GM23248 (cell line): ENCODE results near the gene EML4. TPM values are rescaled to one million over a fixed set of nuclear protein-coding genes. Genes with fewer than 3 reads are reported as not detected.

Experiments used
- DNase-seq: peaks from one replicate; pipeline ENCODE4 v3.0.0-alpha.2; 2015
- H2AFZ ChIP-seq: fragments of 200-600 bp; sonication (generic); 2 replicates; pipeline ENCODE4 v1.6.1; 2016; ENCODE audit warnings: antibody characterized with exemption
- H3F3A ChIP-seq: fragments of 200-600 bp; sonication (generic); 2 replicates; pipeline ENCODE4 v1.6.1; 2016; ENCODE audit warnings: mild to moderate bottlenecking, antibody characterized with exemption, mixed run types; ENCODE audit not compliant: insufficient read depth
- H3K27ac ChIP-seq: fragments of 200-600 bp; sonication (generic); 2 replicates; pipeline ENCODE4 v1.5.1; 2016; ENCODE audit warnings: mild to moderate bottlenecking
- H3K27me3 ChIP-seq: fragments of 200-600 bp; sonication (generic); replicated peaks from 2 replicates; pipeline ENCODE4 v1.6.1; 2016; ENCODE audit warnings: mild to moderate bottlenecking; ENCODE audit not compliant: insufficient read depth
- H3K36me3 ChIP-seq: fragments of 200-600 bp; sonication (generic); 2 replicates; pipeline ENCODE4 v1.6.1; 2016; ENCODE audit warnings: low read depth, mild to moderate bottlenecking
- H3K4me1 ChIP-seq: fragments of 200-600 bp; sonication (generic); 2 replicates; pipeline ENCODE4 v1.6.1; 2016; ENCODE audit warnings: mild to moderate bottlenecking; ENCODE audit not compliant: insufficient read depth
- H3K4me2 ChIP-seq: fragments of 200-600 bp; sonication (generic); one replicate; pipeline ENCODE4 v1.6.1; 2016; ENCODE audit warnings: mild to moderate bottlenecking; ENCODE audit not compliant: unreplicated experiment
- H3K4me3 ChIP-seq: fragments of 200-600 bp; sonication (generic); 2 replicates; pipeline ENCODE4 v1.5.1; 2016; ENCODE audit warnings: mild to moderate bottlenecking
- H3K79me2 ChIP-seq: fragments of 200-600 bp; sonication (generic); 2 replicates; pipeline ENCODE4 v1.6.1; 2016; ENCODE audit warnings: mild to moderate bottlenecking; ENCODE audit not compliant: insufficient read depth
- H3K9ac ChIP-seq: fragments of 200-600 bp; sonication (generic); 2 replicates; pipeline ENCODE4 v1.6.1; 2016; ENCODE audit warnings: mild to moderate bottlenecking
- H3K9me2 ChIP-seq: fragments of 200-600 bp; sonication (generic); 2 replicates; pipeline ENCODE4 v1.6.1; 2016; ENCODE audit warnings: mixed run types, mild to moderate bottlenecking, moderate library complexity; ENCODE audit not compliant: insufficient read depth
- H3K9me3 ChIP-seq: fragments of 200-600 bp; sonication (generic); one replicate; pipeline ENCODE4 v1.6.1; 2017; ENCODE audit warnings: low read depth
- H4K20me1 ChIP-seq: fragments of 200-600 bp; sonication (generic); 2 replicates; pipeline ENCODE4 v1.6.0; 2016; ENCODE audit not compliant: insufficient read depth
- EZH2 ChIP-seq: fragments of 200-600 bp; sonication (generic); IDR thresholded peaks from 2 replicates; pipeline ENCODE4 v1.6.1; 2018; ENCODE audit warnings: antibody characterized with exemption, mild to moderate bottlenecking; ENCODE audit not compliant: insufficient read depth, poor library complexity, severe bottlenecking
- EZH2phosphoT487 ChIP-seq: fragments of 200-600 bp; sonication (generic); IDR thresholded peaks from 2 replicates; pipeline ENCODE4 v1.6.1; 2018; ENCODE audit warnings: antibody characterized with exemption, moderate library complexity, mild to moderate bottlenecking, low read depth; ENCODE audit not compliant: insufficient read depth
- WGBS, 2 experiments: methylation state at CpG; one replicate each; pipeline ENCODE4 v1.1.6; 2015 to 2017; ENCODE audit warnings: low lambda C conversion rate in 2 of 2, low coverage in 1 of 2; ENCODE audit errors: missing lambda C conversion rate in 2 of 2; 5-methylcytosine and 5-hydroxymethylcytosine counted together
- in situ Hi-C: fragments of 300-500 bp; cut with MboI; formaldehyde crosslinking; loops from 2 replicates; pipeline ENCODE4 v1.15.0; 2020
- polyA plus RNA-seq: library from polyadenylated mRNA; unstranded; fragments of >200 nt; fragmentation: Nextera tagmentation; extraction: Ambion mirVana; gene quantifications from 2 replicates; pipeline ENCODE4 v1.2.1, GENCODE V29; 2016
- total RNA-seq: library from RNA; depleted of rRNA; stranded (reverse); fragments of >200 nt; shearing (Covaris generic); gene quantifications from 2 replicates; pipeline ENCODE4 v1.2.3, GENCODE V29; 2014

EML4 gene
- total and polyA plus RNA-seq, 2 experiments from 2014 or later, result 19.3 to 21.7 TPM

DNA sequence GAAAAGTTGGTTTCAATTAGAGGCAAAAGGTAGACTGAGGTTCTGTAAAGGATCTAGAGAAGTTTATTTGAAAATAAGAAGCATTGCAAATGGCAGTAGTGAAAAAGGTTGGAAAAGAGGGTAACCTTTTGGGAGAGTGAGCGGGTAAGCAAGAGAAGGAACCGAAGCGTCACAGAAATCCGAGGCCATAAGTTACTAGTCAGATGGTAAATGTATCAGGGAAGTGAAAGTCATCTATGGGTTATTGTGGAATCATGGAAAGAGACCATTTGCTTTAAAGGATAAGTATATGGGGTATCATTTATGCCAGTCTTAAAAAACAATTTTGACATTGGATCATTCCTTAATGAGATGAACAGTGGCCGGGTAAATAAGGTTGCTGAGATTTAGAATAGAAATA, 30.5 kb downstream of the EML4 start:
- Histone ChIP-seq H3K79me2 (peaks cover 81% of the 10 kb centered on the region), H3K4me1 (peaks cover 31% of the 10 kb centered on the region), H3K27me3 (no peaks in the 10 kb centered on the region), H3K9me2 (peaks cover 2% of the 10 kb centered on the region; the same call in 1 of the 2 replicates), H3K27ac (no peak overlapping the region), H3K4me3 (no peak overlapping the region), H2AFZ (no peak overlapping the region), H3K9me3 (no peaks in the 10 kb centered on the region), H3K9ac (no peak overlapping the region), H3K4me2 (no peak overlapping the region), H4K20me1 (no peaks in the 10 kb centered on the region; the same call in 1 of the 2 replicates), H3F3A (peaks cover 10% of the 10 kb centered on the region; the same call in 1 of the 2 replicates), H3K36me3 (no peaks in the 10 kb centered on the region)
- WGBS, 2 experiments, result 97% methylated on average over 5 of the region's 5 CpGs
- DNase-seq, result no peak
- in situ Hi-C loops, result loop anchor here (10.0 kb wide), 1 partner anchor 105 kb away; no protein-coding TSS in a partner anchor
- TF ChIP-seq EZH2 (no peak), EZH2phosphoT487 (no peak)

- peaks cover 22% of the 10 kb centered on the region for H3K4me1 ChIP-seq
- no peaks in the 10 kb centered on the region for H3K36me3 ChIP-seq
- DNase-seq, result no peak
- H3K79me2 ChIP-seq, result peaks cover 81% of the 10 kb centered on the region
- no peaks in the 10 kb centered on the region for H4K20me1 ChIP-seq
- no peak overlapping the region for H3K9ac ChIP-seq
- peaks cover 3% of the 10 kb centered on the region; the same call in 1 of the 2 replicates for H3K9me2 ChIP-seq
- no peaks in the 10 kb centered on the region for H3K27me3 ChIP-seq
- H3F3A ChIP-seq, result peaks cover 10% of the 10 kb centered on the region; the same call in 1 of the 2 replicates
- H2AFZ ChIP-seq, result no peak overlapping the region
- H3K9me3 ChIP-seq, result no peaks in the 10 kb centered on the region
- peak overlapping the region; percentile 33; the same call in 1 of the 2 replicates for H3K27ac ChIP-seq
- H3K4me3 ChIP-seq, result no peak overlapping the region
- in situ Hi-C loops, result no loop called here
- H3K4me2 ChIP-seq, result peak overlapping the region; percentile 75
- TF ChIP-seq EZH2, result no peak
- 73 to 75% methylated on average over 5 of the region's 5 CpGs for WGBS, 2 experiments
Observed at GRCh38 chr2:42200926-42201855, 32.0 kb downstream of the EML4 start.

GRCh38 chr2:42202634-42203008, 33.5 kb downstream of the EML4 start:
- no peak overlapping the region for H3K4me2 ChIP-seq
- H3K79me2 ChIP-seq, result peaks cover 82% of the 10 kb centered on the region
- H3F3A ChIP-seq, result peaks cover 10% of the 10 kb centered on the region; the same call in 1 of the 2 replicates
- no peaks in the 10 kb centered on the region for H3K9me3 ChIP-seq
- H3K4me3 ChIP-seq, result no peak overlapping the region
- WGBS, 2 experiments, result 89 to 98% methylated on average over 2 of the region's 2 CpGs
- in situ Hi-C loops, result no loop called here
- H3K4me1 ChIP-seq, result peaks cover 21% of the 10 kb centered on the region
- H3K9me2 ChIP-seq, result peaks cover 3% of the 10 kb centered on the region; the same call in 1 of the 2 replicates
- no peaks in the 10 kb centered on the region for H4K20me1 ChIP-seq
- no peak overlapping the region for H3K9ac ChIP-seq
- no peak for DNase-seq
- no peak overlapping the region for H2AFZ ChIP-seq
- TF ChIP-seq EZH2phosphoT487 (no peak), EZH2 (no peak)
- no peaks in the 10 kb centered on the region for H3K27me3 ChIP-seq
- H3K27ac ChIP-seq, result no peak overlapping the region
- H3K36me3 ChIP-seq, result no peaks in the 10 kb centered on the region

- Histone ChIP-seq H3K9me2 (peaks cover 3% of the 10 kb centered on the region; the same call in 1 of the 2 replicates), H3K4me2 (no peak overlapping the region), H4K20me1 (no peaks in the 10 kb centered on the region), H3K4me3 (no peak overlapping the region), H3K9ac (no peak overlapping the region), H3K9me3 (no peaks in the 10 kb centered on the region), H2AFZ (no peak overlapping the region), H3K79me2 (peaks cover 81% of the 10 kb centered on the region), H3K27ac (no peak overlapping the region), H3K4me1 (peaks cover 21% of the 10 kb centered on the region), H3K36me3 (no peaks in the 10 kb centered on the region), H3F3A (peaks cover 10% of the 10 kb centered on the region; the same call in 1 of the 2 replicates), H3K27me3 (no peaks in the 10 kb centered on the region)
- no peak for TF ChIP-seq EZH2phosphoT487
- TF ChIP-seq EZH2, result no peak
- WGBS, 2 experiments, result 96 to 98% methylated on average over 4 of the region's 4 CpGs
- no peak for DNase-seq
- in situ Hi-C loops, result no loop called here
Observed at GRCh38 chr2:42203792-42204191, 34.6 kb downstream of the EML4 start.
